Measurements from ENCODE around the gene PCBP4. TPM values are rescaled to one million over a fixed set of nuclear protein-coding genes. Genes with fewer than 3 reads are reported as not detected.

Gene PCBP4
- total and polyA plus RNA-seq, 2 experiments from 2014 or later: 114 to 226 TPM

DNA sequence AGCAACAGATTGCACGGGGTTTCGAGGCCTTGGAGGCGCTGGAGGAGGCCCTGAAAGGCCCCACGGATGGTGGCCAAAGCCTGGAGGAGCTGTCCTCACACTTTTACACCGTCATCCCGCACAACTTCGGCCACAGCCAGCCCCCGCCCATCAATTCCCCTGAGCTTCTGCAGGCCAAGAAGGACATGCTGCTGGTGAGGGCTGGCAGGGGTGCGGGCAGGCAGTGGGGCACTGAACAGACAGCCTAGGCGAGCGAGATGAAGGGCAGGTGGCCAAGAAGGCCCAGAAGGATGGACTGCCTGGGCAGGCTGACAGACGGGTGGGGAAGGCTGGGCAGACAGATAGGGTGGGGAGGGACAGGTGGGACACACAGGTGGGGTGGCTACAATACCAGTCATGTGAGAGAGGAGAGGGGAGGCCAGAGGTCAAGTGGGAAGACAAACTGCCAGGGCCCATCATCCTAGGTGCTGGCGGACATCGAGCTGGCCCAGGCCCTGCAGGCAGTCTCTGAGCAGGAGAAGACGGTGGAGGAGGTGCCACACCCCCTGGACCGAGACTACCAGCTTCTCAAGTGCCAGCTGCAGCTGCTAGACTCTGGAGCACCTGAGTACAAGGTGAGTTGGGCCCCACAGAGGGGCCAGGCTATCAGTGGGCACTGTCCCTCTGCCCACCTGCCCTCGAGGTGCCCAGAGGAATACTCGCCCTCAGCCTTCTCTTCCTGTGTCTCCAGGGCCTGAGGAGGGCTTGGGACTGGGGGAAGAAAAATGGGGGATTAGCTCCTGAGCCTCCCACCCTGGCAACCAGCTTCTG, 22.0 kb downstream of the PCBP4 start:
- TF ChIP-seq, protein P1, sequence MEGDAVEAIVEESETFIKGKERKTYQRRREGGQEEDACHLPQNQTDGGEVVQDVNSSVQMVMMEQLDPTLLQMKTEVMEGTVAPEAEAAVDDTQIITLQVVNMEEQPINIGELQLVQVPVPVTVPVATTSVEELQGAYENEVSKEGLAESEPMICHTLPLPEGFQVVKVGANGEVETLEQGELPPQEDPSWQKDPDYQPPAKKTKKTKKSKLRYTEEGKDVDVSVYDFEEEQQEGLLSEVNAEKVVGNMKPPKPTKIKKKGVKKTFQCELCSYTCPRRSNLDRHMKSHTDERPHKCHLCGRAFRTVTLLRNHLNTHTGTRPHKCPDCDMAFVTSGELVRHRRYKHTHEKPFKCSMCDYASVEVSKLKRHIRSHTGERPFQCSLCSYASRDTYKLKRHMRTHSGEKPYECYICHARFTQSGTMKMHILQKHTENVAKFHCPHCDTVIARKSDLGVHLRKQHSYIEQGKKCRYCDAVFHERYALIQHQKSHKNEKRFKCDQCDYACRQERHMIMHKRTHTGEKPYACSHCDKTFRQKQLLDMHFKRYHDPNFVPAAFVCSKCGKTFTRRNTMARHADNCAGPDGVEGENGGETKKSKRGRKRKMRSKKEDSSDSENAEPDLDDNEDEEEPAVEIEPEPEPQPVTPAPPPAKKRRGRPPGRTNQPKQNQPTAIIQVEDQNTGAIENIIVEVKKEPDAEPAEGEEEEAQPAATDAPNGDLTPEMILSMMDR (IDR thresholded peaks at IDR 0.05; ENCODE audit: low read depth, low read length): no peak
- H3K4me3 ChIP-seq: no peak overlapping the region
- peaks cover 15% of the 10 kb centered on the region for H3K4me1 ChIP-seq (ENCODE audit: low read depth)
- no peaks in the 10 kb centered on the region for H3K36me3 ChIP-seq
- no peaks in the 10 kb centered on the region for H3K9me3 ChIP-seq (ENCODE audit: low read depth)
- no peak for DNase-seq (ENCODE audit: low read depth in 1 of 2, low spot score in 1 of 2)
- no peak overlapping the region for H3K27ac ChIP-seq
- H3K27me3 ChIP-seq: no peaks in the 10 kb centered on the region

DNA sequence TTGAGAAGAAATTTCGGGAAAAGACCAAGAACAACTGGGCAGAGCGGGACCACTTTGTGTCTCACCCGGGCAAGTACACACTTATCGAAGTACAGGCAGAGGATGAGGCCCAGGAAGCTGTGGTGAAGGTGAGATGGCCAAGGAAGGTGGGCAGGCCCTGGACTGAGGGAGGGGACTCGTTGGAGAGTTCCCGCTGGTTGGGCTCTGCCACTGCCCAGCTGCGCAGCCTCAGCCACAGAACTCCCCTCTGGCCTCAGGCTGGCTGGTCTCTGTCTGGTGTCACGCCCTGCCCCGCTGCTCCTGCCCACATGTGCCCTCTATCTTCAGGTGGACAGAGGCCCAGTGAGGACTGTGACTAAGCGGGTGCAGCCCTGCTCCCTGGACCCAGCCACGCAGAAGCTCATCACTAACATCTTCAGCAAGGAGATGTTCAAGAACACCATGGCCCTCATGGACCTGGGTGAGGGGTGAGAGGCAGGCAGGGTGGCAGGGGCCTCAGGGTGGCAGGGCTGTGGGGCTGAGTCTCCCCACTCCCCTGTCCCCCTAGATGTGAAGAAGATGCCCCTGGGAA, 22.7 kb downstream of the PCBP4 start:
- TF ChIP-seq, protein P1 (IDR thresholded peaks at IDR 0.05; ENCODE audit: low read depth, low read length): no peak
- H3K9me3 ChIP-seq (ENCODE audit: low read depth): no peaks in the 10 kb centered on the region
- H3K27ac ChIP-seq: no peak overlapping the region
- peaks cover 15% of the 10 kb centered on the region for H3K4me1 ChIP-seq (ENCODE audit: low read depth)
- H3K4me3 ChIP-seq: no peak overlapping the region
- no peaks in the 10 kb centered on the region for H3K36me3 ChIP-seq
- no peak for DNase-seq (ENCODE audit: low read depth in 1 of 2, low spot score in 1 of 2)
- H3K27me3 ChIP-seq: no peaks in the 10 kb centered on the region

DNA sequence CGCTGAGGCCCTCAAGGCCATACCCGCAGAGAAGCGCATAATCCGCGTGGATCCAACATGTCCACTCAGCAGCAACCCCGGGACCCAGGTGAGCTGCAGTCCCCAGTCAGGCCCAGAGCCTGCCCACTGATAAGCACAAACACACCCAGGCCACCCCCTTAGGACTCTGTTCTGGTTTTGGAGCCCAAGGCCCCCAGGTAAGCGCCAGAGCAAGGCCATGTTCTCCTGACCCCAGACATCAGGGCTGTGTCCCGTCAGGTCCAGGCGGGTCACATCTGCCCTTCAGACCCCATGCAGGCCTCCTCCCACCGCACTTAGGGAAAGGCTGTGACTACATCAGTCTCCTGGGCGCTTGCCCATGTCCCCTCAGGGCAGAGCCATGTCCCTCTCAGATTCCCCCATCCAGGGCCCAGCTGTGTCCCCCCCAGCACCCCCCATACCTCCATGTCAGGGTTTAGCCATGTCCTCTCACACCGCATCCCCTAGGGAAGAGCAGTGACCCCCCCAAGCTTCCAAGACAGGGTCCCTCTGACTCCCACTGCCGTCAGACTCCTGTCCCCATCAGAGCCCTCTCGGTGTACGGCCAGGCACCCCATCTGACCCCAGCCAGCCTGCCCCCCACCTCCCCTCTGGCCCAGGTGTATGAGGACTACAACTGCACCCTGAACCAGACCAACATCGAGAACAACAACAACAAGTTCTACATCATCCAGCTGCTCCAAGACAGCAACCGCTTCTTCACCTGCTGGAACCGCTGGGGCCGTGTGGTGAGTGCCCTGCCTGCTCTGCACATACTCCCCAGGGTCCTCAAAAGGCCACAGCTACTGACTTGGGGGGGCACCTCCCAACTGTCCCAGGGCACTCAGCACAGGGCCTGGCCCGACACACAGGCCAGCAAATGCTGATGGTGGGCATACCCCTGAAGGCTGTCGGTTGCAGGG, 23.5 kb downstream of the PCBP4 start:
- TF ChIP-seq, protein P1 (IDR thresholded peaks at IDR 0.05; ENCODE audit: low read depth, low read length): no peak

GRCh38 chr3:51942603-51943450, 24.4 kb downstream of the PCBP4 start:
- peak overlapping the region; percentile 0 for H3K4me3 ChIP-seq
- H3K27me3 ChIP-seq: no peaks in the 10 kb centered on the region
- no peaks in the 10 kb centered on the region for H3K36me3 ChIP-seq
- peak overlapping the region; percentile 81 for H3K27ac ChIP-seq
- DNase-seq (ENCODE audit: low read depth in 1 of 2, low spot score in 1 of 2): peak in 1 of 2 donors; percentile 62
- H3K4me1 ChIP-seq (ENCODE audit: low read depth): peaks cover 15% of the 10 kb centered on the region
- TF ChIP-seq, protein P1 (IDR thresholded peaks at IDR 0.05; ENCODE audit: low read depth, low read length): no peak
- no peaks in the 10 kb centered on the region for H3K9me3 ChIP-seq (ENCODE audit: low read depth)

More for the DNA sequence above, 23.5 kb downstream of the PCBP4 start:
- Histone ChIP-seq H3K27ac (no peak overlapping the region), H3K36me3 (no peaks in the 10 kb centered on the region), H3K9me3 (ENCODE audit: low read depth) (no peaks in the 10 kb centered on the region), H3K4me3 (no peak overlapping the region), H3K4me1 (ENCODE audit: low read depth) (peaks cover 15% of the 10 kb centered on the region), H3K27me3 (no peaks in the 10 kb centered on the region)
- no peak for DNase-seq (ENCODE audit: low read depth in 1 of 2, low spot score in 1 of 2)

All from cardiac muscle cell (in vitro differentiated cells and primary cell).